Suprapubic skin (tissue), 4 donors: ENCODE data around the gene PREP. TPM values are rescaled to one million over a fixed set of nuclear protein-coding genes. Genes with fewer than 3 reads are reported as not detected.

Source experiments
- DNase-seq, 2 donors: peaks; one replicate each; pipeline ENCODE4 v3.0.0-alpha.2; 2019; ENCODE audit warnings: low spot score in 2 of 2
- H3K27ac ChIP-seq: fragments of 200-600 bp; sonication (generic); one replicate; pipeline ENCODE4 v1.5.1; 2019
- H3K27me3 ChIP-seq: fragments of 200-600 bp; sonication (generic); one replicate; pipeline ENCODE4 v1.5.1; 2019
- H3K36me3 ChIP-seq: fragments of 200-600 bp; sonication (generic); one replicate; pipeline ENCODE4 v1.5.1; 2019
- H3K4me1 ChIP-seq: fragments of 200-600 bp; sonication (generic); one replicate; pipeline ENCODE4 v1.5.1; 2019
- H3K4me3 ChIP-seq: fragments of 200-600 bp; sonication (generic); one replicate; pipeline ENCODE4 v1.5.1; 2019; ENCODE audit warnings: mild to moderate bottlenecking
- H3K9me3 ChIP-seq: fragments of 200-600 bp; sonication (generic); one replicate; pipeline ENCODE4 v1.5.1; 2019
- CTCF ChIP-seq, 2 donors: fragments of 200-600 bp in 1 of 2; fragments of 450-650 bp in 1 of 2; sonication (generic) in 1 of 2; IDR thresholded peaks; one replicate each; pipeline ENCODE4 v1.5.1; 2016 to 2019; ENCODE audit warnings: antibody characterized with exemption in 2 of 2, mild to moderate bottlenecking in 1 of 2, moderate library complexity in 1 of 2
- EP300 ChIP-seq: sonication (generic); formaldehyde crosslinking; IDR thresholded peaks from one replicate; pipeline ENCODE4 v1.6.1; 2017; ENCODE audit warnings: antibody characterized with exemption
- POLR2A ChIP-seq, 2 donors: fragments of 450-650 bp; IDR thresholded peaks; one replicate each; pipeline ENCODE4 v1.6.1; 2017; ENCODE audit warnings: antibody characterized with exemption in 2 of 2, mild to moderate bottlenecking in 2 of 2, moderate library complexity in 2 of 2
- POLR2AphosphoS5 ChIP-seq, 3 donors: sonication (generic); formaldehyde crosslinking; IDR thresholded peaks; one replicate each; pipeline ENCODE4 v1.6.1; 2017; ENCODE audit warnings: antibody characterized with exemption in 3 of 3
- WGBS: methylation state at CpG from one replicate; pipeline ENCODE4 v1.1.5; 2018; 5-methylcytosine and 5-hydroxymethylcytosine counted together
- total RNA-seq, 4 donors: library from RNA; depleted of rRNA; stranded (reverse); fragments of >200 nt; gene quantifications; one replicate each; pipeline ENCODE4 v1.1.0, GENCODE V29; 2016

The PREP gene
- 10 to 100 TPM; 22.1 to 36.0 (median 30.3) TPM for total RNA-seq

GRCh38 chr6:105402939-105403935 lies at the start of gene PREP:
PREP (minus strand) TSS chr6:105403082; CDS start chr6:105402891, 191 bp downstream.
- DNase-seq: peak; percentile 84 to 90

GRCh38 chr6:105452376-105452775 lies 49.5 kb upstream of the PREP start:
- Histone ChIP-seq H3K4me3 (no peak overlapping the region), H3K9me3 (no peaks in the 10 kb centered on the region), H3K36me3 (no peaks in the 10 kb centered on the region), H3K27ac (no peak overlapping the region), H3K27me3 (no peaks in the 10 kb centered on the region), H3K4me1 (no peaks in the 10 kb centered on the region)
- 90% methylated on average over 2 of the region's 2 CpGs for WGBS
- no peak for DNase-seq
- TF ChIP-seq CTCF (IDR thresholded peaks at IDR 0.05) (no peak), POLR2AphosphoS5 (IDR thresholded peaks at IDR 0.05) (no peak), EP300 (no peak), POLR2A (IDR thresholded peaks at IDR 0.05) (no peak)

More at GRCh38 chr6:105402939-105403935, at the start of gene PREP:
- H3K27ac ChIP-seq: peak within 1 kb of the TSS; percentile 80
- no peak for TF ChIP-seq EP300
- no peak for TF ChIP-seq POLR2AphosphoS5 (IDR thresholded peaks at IDR 0.05)
- peak; percentile 54 to 56 for TF ChIP-seq CTCF (IDR thresholded peaks at IDR 0.05)
- TF ChIP-seq POLR2A (IDR thresholded peaks at IDR 0.05): peak in 1 of 2 donors; percentile 30
- H3K27me3 ChIP-seq: no peaks in the 10 kb centered on the region
- H3K4me1 ChIP-seq: peaks cover 30% of the 10 kb centered on the region
- no peaks in the 10 kb centered on the region for H3K9me3 ChIP-seq
- no peaks in the 10 kb centered on the region for H3K36me3 ChIP-seq
- 3% methylated on average over 37 of the region's 84 CpGs for WGBS
- H3K4me3 ChIP-seq: peak within 1 kb of the TSS; percentile 97

GRCh38 chr6:105449756-105450390 lies 47.0 kb upstream of the PREP start:
- TF ChIP-seq EP300 (no peak), POLR2AphosphoS5 (IDR thresholded peaks at IDR 0.05) (no peak), CTCF (IDR thresholded peaks at IDR 0.05) (no peak), POLR2A (IDR thresholded peaks at IDR 0.05) (no peak)
- WGBS: 81% methylated on average over 2 of the region's 2 CpGs

GRCh38 chr6:105445481-105445880 lies 42.6 kb upstream of the PREP start:
- no peaks in the 10 kb centered on the region for H3K36me3 ChIP-seq
- no peak for DNase-seq
- no peak for TF ChIP-seq POLR2A (IDR thresholded peaks at IDR 0.05)
- TF ChIP-seq POLR2AphosphoS5 (IDR thresholded peaks at IDR 0.05): no peak
- no peak for TF ChIP-seq EP300
- TF ChIP-seq CTCF (IDR thresholded peaks at IDR 0.05): no peak
- H3K4me3 ChIP-seq: no peak overlapping the region
- no peak overlapping the region for H3K27ac ChIP-seq
- H3K27me3 ChIP-seq: no peaks in the 10 kb centered on the region
- WGBS: 48% methylated on average over 1 of the region's 1 CpG
- H3K9me3 ChIP-seq: no peaks in the 10 kb centered on the region
- no peaks in the 10 kb centered on the region for H3K4me1 ChIP-seq

More at GRCh38 chr6:105449756-105450390, 47.0 kb upstream of the PREP start:
- H3K4me3 ChIP-seq: no peak overlapping the region
- no peaks in the 10 kb centered on the region for H3K9me3 ChIP-seq
- no peaks in the 10 kb centered on the region for H3K4me1 ChIP-seq
- H3K27ac ChIP-seq: no peak overlapping the region
- H3K27me3 ChIP-seq: no peaks in the 10 kb centered on the region
- H3K36me3 ChIP-seq: no peaks in the 10 kb centered on the region
- DNase-seq: no peak

- Histone ChIP-seq H3K4me1 (no peaks in the 10 kb centered on the region), H3K4me3 (no peak overlapping the region)
Measured at GRCh38 chr6:105443941-105444340, 41.1 kb upstream of the PREP start.

More at GRCh38 chr6:105443941-105444340, 41.1 kb upstream of the PREP start:
- Histone ChIP-seq H3K9me3 (no peaks in the 10 kb centered on the region), H3K27me3 (no peaks in the 10 kb centered on the region), H3K36me3 (no peaks in the 10 kb centered on the region), H3K27ac (no peak overlapping the region)
- WGBS: 90% methylated on average over 6 of the region's 6 CpGs
- no peak for TF ChIP-seq CTCF (IDR thresholded peaks at IDR 0.05)
- no peak for TF ChIP-seq POLR2AphosphoS5 (IDR thresholded peaks at IDR 0.05)
- no peak for TF ChIP-seq EP300
- TF ChIP-seq POLR2A (IDR thresholded peaks at IDR 0.05): no peak
- no peak for DNase-seq
